H1 (cell line): ENCODE results near the gene NECAB3. TPM values are rescaled to one million over a fixed set of nuclear protein-coding genes. Genes with fewer than 3 reads are reported as not detected.

Experiments used
- CTCF ChIA-PET: fragments of 300-600 bp; sonication (Branson Sonifier 250); formaldehyde crosslinking; loops from one replicate; lab custom pipeline; 2021; ENCODE audit not compliant: partially characterized antibody; lab: Charles Lee
- POLR2A ChIA-PET: fragments of 300-600 bp; sonication (Branson Sonifier 250); formaldehyde crosslinking; loops from one replicate; lab custom pipeline; 2021; ENCODE audit warnings: inconsistent platforms; ENCODE audit not compliant: partially characterized antibody; lab: Charles Lee
- DNase-seq, 2 experiments: peaks; one replicate each; pipeline versions ENCODE4 v3.0.0 to v3.0.0-alpha.2; 2010 to 2022; ENCODE audit warnings: low spot score in 2 of 2, low read depth in 1 of 2, mixed read lengths in 1 of 2
- FAIRE-seq: peaks from 2 replicates; lab custom pipeline; 2011; peaks lifted over from hg19 to GRCh38; lab: Jason Lieb, UNC
- H2AFZ ChIP-seq: 2 replicates; pipeline ENCODE4 v1.8.1; 2012; ENCODE audit warnings: low read length, inconsistent platforms
- H2AK5ac ChIP-seq: 2 replicates; pipeline ENCODE4 v1.6.1; 2013; ENCODE audit warnings: low read depth, low read length
- H2BK120ac ChIP-seq: replicated peaks from 2 replicates; pipeline ENCODE3; 2013; ENCODE audit warnings: low read depth, low read length, inconsistent platforms
- H2BK12ac ChIP-seq: 2 replicates; pipeline ENCODE4 v1.6.1; 2013; ENCODE audit warnings: low read depth, low read length
- H2BK15ac ChIP-seq: 2 replicates; pipeline ENCODE4 v1.6.1; 2013; ENCODE audit warnings: low read length
- H2BK20ac ChIP-seq: 2 replicates; pipeline ENCODE4 v1.6.1; 2013; ENCODE audit warnings: low read length
- H2BK5ac ChIP-seq: 2 replicates; pipeline ENCODE4 v1.6.1; 2013; ENCODE audit warnings: low read depth, low read length
- H3K14ac ChIP-seq: 2 replicates; pipeline ENCODE4 v1.6.1; 2013; ENCODE audit warnings: inconsistent platforms; ENCODE audit not compliant: insufficient read length
- H3K18ac ChIP-seq: 2 replicates; pipeline ENCODE4 v1.6.1; 2013; ENCODE audit warnings: low read length; ENCODE audit errors: extremely low read depth
- H3K23ac ChIP-seq: 2 replicates; pipeline ENCODE4 v1.6.1; 2013; ENCODE audit warnings: inconsistent platforms; ENCODE audit not compliant: insufficient read length
- H3K23me2 ChIP-seq: 2 replicates; pipeline ENCODE4 v1.6.1; 2013; ENCODE audit warnings: low read depth, low read length
- H3K27ac ChIP-seq: 2 replicates; pipeline ENCODE4 v1.6.1; 2011; ENCODE audit warnings: low read depth, low read length, inconsistent platforms
- H3K27me3 ChIP-seq, 4 experiments: replicated peaks in 1 of 4; 1 replicate in 1 of 4; 2 replicates in 3 of 4; pipeline versions ENCODE4 v1.6.1 to v1.8.1; 2011 to 2013; ENCODE audit warnings: low read length in 3 of 4, mild to moderate bottlenecking in 3 of 4, inconsistent platforms in 2 of 4, mixed read lengths in 2 of 4, moderate library complexity in 1 of 4; ENCODE audit not compliant: control insufficient read depth in 3 of 4, insufficient read depth in 3 of 4; ENCODE audit errors: extremely low read depth in 1 of 4
- H3K36me3 ChIP-seq, 4 experiments: 2 replicates each; pipeline versions ENCODE4 v1.6.1 to v1.8.1; 2011 to 2013; ENCODE audit warnings: mild to moderate bottlenecking in 4 of 4, low read length in 3 of 4, moderate library complexity in 2 of 4, control low read depth in 1 of 4, inconsistent platforms in 1 of 4; ENCODE audit not compliant: insufficient read depth in 4 of 4, control insufficient read depth in 2 of 4
- H3K4ac ChIP-seq: replicated peaks from 2 replicates; pipeline ENCODE3; 2013; ENCODE audit warnings: low read length, low read depth, mixed read lengths, inconsistent platforms; ENCODE audit not compliant: insufficient read length
- H3K4me1 ChIP-seq, 4 experiments: replicated peaks in 1 of 4; 1 replicate in 1 of 4; 2 replicates in 3 of 4; pipeline versions ENCODE4 v1.6.1 to v1.8.1; 2011 to 2013; ENCODE audit warnings: low read length in 3 of 4, inconsistent platforms in 2 of 4, mixed read lengths in 1 of 4; ENCODE audit not compliant: insufficient read depth in 4 of 4, control insufficient read depth in 3 of 4
- H3K4me2 ChIP-seq, 2 experiments: 2 replicates each; pipeline versions ENCODE4 v1.6.1 to v1.8.1; 2011 to 2013; ENCODE audit warnings: low read depth in 2 of 2, low read length in 2 of 2, control low read depth in 1 of 2, inconsistent platforms in 1 of 2, mild to moderate bottlenecking in 1 of 2; ENCODE audit not compliant: insufficient read depth in 1 of 2
- H3K4me3 ChIP-seq, 4 experiments: fragments of 200-600, 300-600 bp in 1 of 4; sonication (generic), shearing (Covaris generic), sonication (Bioruptor Twin) in 1 of 4; 2 replicates each; pipeline versions ENCODE4 v1.5.1 to v1.8.1; 2011 to 2016; ENCODE audit warnings: low read length in 4 of 4, low read depth in 3 of 4, control low read depth in 2 of 4, inconsistent platforms in 2 of 4, mild to moderate bottlenecking in 2 of 4, mixed read lengths in 1 of 4, moderate library complexity in 1 of 4; ENCODE audit not compliant: insufficient read depth in 2 of 4; ENCODE audit errors: extremely low read depth in 1 of 4
- H3K56ac ChIP-seq: replicated peaks from 2 replicates; pipeline ENCODE3; 2013; ENCODE audit warnings: low read depth, mild to moderate bottlenecking, mixed read lengths, low read length, inconsistent platforms; ENCODE audit not compliant: insufficient read length
- H3K79me1 ChIP-seq: 2 replicates; pipeline ENCODE4 v1.6.1; 2013; ENCODE audit warnings: low read depth, low read length, control low read depth
- H3K79me2 ChIP-seq, 2 experiments: 2 replicates each; pipeline versions ENCODE4 v1.6.1 to v1.8.1; 2012 to 2013; ENCODE audit warnings: low read length in 2 of 2, mild to moderate bottlenecking in 2 of 2, inconsistent platforms in 1 of 2; ENCODE audit not compliant: insufficient read depth in 2 of 2, control insufficient read depth in 1 of 2
- H3K9ac ChIP-seq, 4 experiments: replicated peaks in 1 of 4; 1 replicate in 1 of 4; 2 replicates in 3 of 4; pipeline versions ENCODE4 v1.6.1 to v1.8.1; 2011 to 2013; ENCODE audit warnings: low read depth in 3 of 4, low read length in 3 of 4, control low read depth in 2 of 4, mild to moderate bottlenecking in 2 of 4, moderate library complexity in 2 of 4, inconsistent platforms in 1 of 4; ENCODE audit errors: extremely low read depth in 1 of 4
- H3K9me3 ChIP-seq, 2 experiments: 2 replicates each; pipeline versions ENCODE4 v1.6.1 to v1.8.1; 2012 to 2013; ENCODE audit warnings: mild to moderate bottlenecking in 2 of 2, moderate library complexity in 2 of 2, control low read depth in 1 of 2, inconsistent platforms in 1 of 2, low read depth in 1 of 2, low read length in 1 of 2, mixed read lengths in 1 of 2; ENCODE audit not compliant: insufficient read depth in 2 of 2
- H4K20me1 ChIP-seq, 2 experiments: replicated peaks in 1 of 2; 2 replicates each; pipeline versions ENCODE3 to v1.8.1; 2011 to 2013; ENCODE audit warnings: inconsistent platforms in 2 of 2, low read length in 2 of 2, mild to moderate bottlenecking in 1 of 2; ENCODE audit not compliant: insufficient read depth in 2 of 2, control insufficient read depth in 1 of 2
- H4K5ac ChIP-seq: 2 replicates; pipeline ENCODE4 v1.6.1; 2013; ENCODE audit warnings: low read length, low read depth, mixed read lengths, inconsistent platforms; ENCODE audit not compliant: insufficient read length
- H4K8ac ChIP-seq: 2 replicates; pipeline ENCODE4 v1.8.0; 2013; ENCODE audit warnings: mild to moderate bottlenecking, moderate library complexity, low read length, inconsistent platforms; ENCODE audit not compliant: insufficient read depth; ENCODE audit errors: extremely low read depth
- H4K91ac ChIP-seq: replicated peaks from 2 replicates; pipeline ENCODE3; 2013; ENCODE audit warnings: low read length, mixed read lengths, inconsistent platforms; ENCODE audit not compliant: insufficient read length
- BACH1 ChIP-seq: IDR thresholded peaks from 2 replicates; pipeline ENCODE4 v1.6.1; 2012; ENCODE audit warnings: low read length, improper control_type of control experiment
- CHD2 ChIP-seq: IDR thresholded peaks from 2 replicates; pipeline ENCODE4 v1.6.1; 2012; ENCODE audit warnings: low read length, improper control_type of control experiment
- CREB1 ChIP-seq: IDR thresholded peaks from 2 replicates; pipeline ENCODE4 v1.6.1; 2012; ENCODE audit warnings: inconsistent platforms
- E2F6 ChIP-seq: IDR thresholded peaks from 2 replicates; pipeline ENCODE4 v1.6.1; 2012; ENCODE audit warnings: inconsistent platforms
- KDM4A ChIP-seq: IDR thresholded peaks from one replicate; pipeline ENCODE4 v1.7.1; 2012; ENCODE audit warnings: low read depth, mild to moderate bottlenecking, moderate library complexity, low read length, inconsistent platforms; ENCODE audit not compliant: severe bottlenecking
- POU5F1 ChIP-seq: IDR thresholded peaks from 2 replicates; pipeline ENCODE4 v1.6.1; 2011; ENCODE audit warnings: low read depth, mild to moderate bottlenecking, low read length, moderate library complexity
- RAD21 ChIP-seq, 2 experiments: IDR thresholded peaks in 1 of 2; conservative IDR thresholded peaks in 1 of 2; 2 replicates each; pipeline ENCODE4 v1.6.1; 2011; ENCODE audit warnings: low read depth in 2 of 2, low read length in 2 of 2, improper control_type of control experiment in 1 of 2, inconsistent platforms in 1 of 2, mild to moderate bottlenecking in 1 of 2, moderate library complexity in 1 of 2
- SIN3A ChIP-seq, 2 experiments: IDR thresholded peaks in 1 of 2; conservative IDR thresholded peaks in 1 of 2; 2 replicates each; pipeline ENCODE4 v1.6.1; 2011 to 2012; ENCODE audit warnings: low read length in 2 of 2, improper control_type of control experiment in 1 of 2, low read depth in 1 of 2, mild to moderate bottlenecking in 1 of 2
- SP1 ChIP-seq: IDR thresholded peaks from 2 replicates; pipeline ENCODE4 v1.6.1; 2011; ENCODE audit warnings: low read depth, low read length
- SP2 ChIP-seq: IDR thresholded peaks from 2 replicates; pipeline ENCODE4 v1.6.1; 2012; ENCODE audit warnings: mild to moderate bottlenecking, low read length, inconsistent platforms
- WGBS, 2 experiments: shearing (Covaris generic) in 1 of 2; methylation state at CpG; one replicate each; pipeline versions ENCODE4 v1.1.6 to v1.1.7; 2013 to 2015; ENCODE audit warnings: low lambda C conversion rate in 2 of 2, mixed read lengths in 2 of 2, inconsistent platforms in 1 of 2, low coverage in 1 of 2, missing lambda C conversion rate in 1 of 2; ENCODE audit not compliant: insufficient replicate concordance in 2 of 2, insufficient coverage in 1 of 2, insufficient read length in 1 of 2; ENCODE audit errors: extremely low coverage in 1 of 2, missing lambda C conversion rate in 1 of 2; 5-methylcytosine and 5-hydroxymethylcytosine counted together
- polyA plus RNA-seq, 7 experiments: library from polyadenylated mRNA; depleted of rRNA in 3 of 7; stranded (reverse) in 5 of 7; unstranded in 2 of 7; fragments of >200 nt in 5 of 7; fragments of 200-250 nt in 2 of 7; gene quantifications; 1 replicate in 5 of 7; 2 replicates in 1 of 7; 4 replicates in 1 of 7; pipeline versions ENCODE4 v1.2.1 to v1.2.3, GENCODE V29; 2011 to 2013; ENCODE audit warnings: missing spikeins in 2 of 7, mixed read lengths in 2 of 7
- total RNA-seq: library from RNA; stranded (reverse); fragmentation: NEBNext Ultra II Directional; extraction: Animal tissue kit (Norgen Biotek cat#: 25700); gene quantifications from 2 replicates; pipeline ENCODE4 v1.2.1, GENCODE V29; 2021

NECAB3 gene
- total and polyA plus RNA-seq, 2 of the 8 experiments (the other 6 are each of a cell fraction or from before 2014, with no cell fraction given): 20.5 to 46.2 TPM

GRCh38 chr20:33719989-33720709 is 45.9 kb upstream of the NECAB3 start, which contains the start of gene PXMP4:
PXMP4 (minus strand) TSS chr20:33720310; CDS start chr20:33720207, 103 bp downstream.
- Histone ChIP-seq H3K4me3 (peak within 1 kb of the TSS; percentile 45 to 63 (median 54)), H4K5ac (no peak within 1 kb of the TSS), H3K4ac (peak within 1 kb of the TSS; percentile 67), H3K79me2 (no peaks in the 10 kb centered on the region), H4K91ac (no peak within 1 kb of the TSS), H2AK5ac (0 out of 2 replicates have a peak within 1 kb of the TSS, but pooled peaks have one; percentile 53), H3K27me3 (no peaks in the 10 kb centered on the region), H3K9me3 (no peaks in the 10 kb centered on the region), H3K18ac (no peak within 1 kb of the TSS), H2AFZ (peak within 1 kb of the TSS; percentile 47), H2BK12ac (peak within 1 kb of the TSS; percentile 39; the same call in 1 of the 2 replicates), H3K4me2 (peak within 1 kb of the TSS; percentile 69), H2BK20ac (no peak within 1 kb of the TSS), H3K27ac (no peak within 1 kb of the TSS), H3K14ac (no peak within 1 kb of the TSS), H3K4me1 (no peaks in the 10 kb centered on the region; a peak in 1 of 7 replicates), H3K79me1 (no peaks in the 10 kb centered on the region), H2BK120ac (no peak within 1 kb of the TSS), H3K9ac (no peak within 1 kb of the TSS), H3K56ac (no peak within 1 kb of the TSS), H2BK5ac (no peak within 1 kb of the TSS), H4K20me1 (no peaks in the 10 kb centered on the region), H3K36me3 (no peaks in the 10 kb centered on the region), H3K23ac (no peak within 1 kb of the TSS), H3K23me2 (peaks cover 6% of the 10 kb centered on the region), H2BK15ac (peak within 1 kb of the TSS; percentile 92), H4K8ac (no peak within 1 kb of the TSS; the same call in 1 of the 2 replicates)
- FAIRE-seq (peak; percentile 45), DNase-seq (peak; percentile 57 to 73)
- ChIA-PET POLR2A (interaction anchor here (0.7 to 1.9 kb wide), 13 partner anchors 9 to 53 kb away, joined by 3 to 8 read pairs (median 4); partner anchors contain the start of gene ACTL10), CTCF (interaction anchor here (1.0 to 1.4 kb wide), 2 partner anchors 22 to 25 kb away, joined by 3 to 5 read pairs; no protein-coding TSS in a partner anchor)
- WGBS, 2 experiments: 45% methylated on average over 44 of the region's 46 CpGs; no CpG with 5 or more reads in 1 of the 2 experiments
- TF ChIP-seq E2F6 (0 out of 2 replicates have a peak, but pooled peaks have one; percentile 29), KDM4A (peak; percentile 62), CHD2 (peak; percentile 87), SIN3A (conservative IDR thresholded peaks at IDR 0.05 in 1 of 2, IDR thresholded peaks at IDR 0.05 in 1 of 2; ENCODE audit: low read depth in 1 of 2, low read length in 2 of 2) (peak in 1 of 2 experiments; percentile 69; a peak in 2 of 4 replicates), POU5F1 (no peak), CREB1 (peak; percentile 51), BACH1 (peak; percentile 39; the same call in 1 of the 2 replicates), SP1 (peak; percentile 97), RAD21 (IDR thresholded peaks at IDR 0.05 in 1 of 2, conservative IDR thresholded peaks at IDR 0.05 in 1 of 2; ENCODE audit: low read depth in 2 of 2, low read length in 2 of 2) (no peak), SP2 (peak; percentile 57; the same call in 1 of the 2 replicates)
